K562 (cell line): ENCODE data around the gene PLXNB2. TPM values are rescaled to one million over a fixed set of nuclear protein-coding genes. Genes with fewer than 3 reads are reported as not detected.

Experiments used
- ATAC-seq: fragments of 200-7000 bp; cut with Tn5 transposase; 3 replicates; pipeline ENCODE4 v1.9.1; 2020; ENCODE audit warnings: moderate library complexity
- BruUV-seq: library from RNA; stranded (reverse); fragments of 400-500 nt; replicated peaks from 2 replicates; lab custom pipeline; 2021; lab: Mats Ljungman, UMichigan
- CTCF ChIA-PET: fragments of 300-600 bp; formaldehyde crosslinking; extraction: SDS; loops from one replicate; lab custom pipeline; 2021; ENCODE audit warnings: low intra/inter-chr PET ratio; lab: Yijun Ruan, JAX
- POLR2A ChIA-PET: fragments of 300-600, 350-650 bp; sonication (Branson Sonifier 250); formaldehyde crosslinking; extraction: SDS; loops from one replicate; lab custom pipeline; 2021; ENCODE audit warnings: antibody characterized with exemption, inconsistent platforms; lab: Yijun Ruan, JAX
- DNase-seq, 4 experiments: peaks; one replicate each; pipeline versions ENCODE4 v3.0.0 to v3.0.0-alpha.2; 2011 to 2018; ENCODE audit warnings: low spot score in 3 of 4, mixed read lengths in 3 of 4; ENCODE audit errors: extremely low read depth in 1 of 4
- FAIRE-seq: peaks from 2 replicates; lab custom pipeline; 2011; peaks lifted over from hg19 to GRCh38; lab: Jason Lieb, UNC
- H2AFZ ChIP-seq: 2 replicates; pipeline ENCODE4 v1.6.0; 2011; ENCODE audit warnings: low read depth, low read length, control low read depth, inconsistent platforms
- H3K27ac ChIP-seq: fragments of 200-600 bp; 3 replicates; pipeline ENCODE4 v1.8.0; 2011; ENCODE audit warnings: low read depth, mild to moderate bottlenecking, control low read depth, inconsistent platforms, low read length, moderate library complexity, mixed read lengths; ENCODE audit errors: extremely low read depth
- H3K27me3 ChIP-seq, 2 experiments: fragments of 300-600 bp in 1 of 2; 2 replicates in 1 of 2; 3 replicates in 1 of 2; pipeline versions ENCODE4 v1.6.0 to v1.8.0; 2011; ENCODE audit warnings: inconsistent platforms in 2 of 2, low read length in 2 of 2, mild to moderate bottlenecking in 1 of 2, mixed read lengths in 1 of 2, moderate library complexity in 1 of 2; ENCODE audit not compliant: control insufficient read depth in 2 of 2, insufficient read depth in 2 of 2
- H3K36me3 ChIP-seq: fragments of 300-600 bp; 3 replicates; pipeline ENCODE4 v1.8.0; 2011; ENCODE audit warnings: mild to moderate bottlenecking, low read length, inconsistent platforms; ENCODE audit not compliant: control insufficient read depth, insufficient read depth
- H3K4me1 ChIP-seq, 2 experiments: fragments of 200-600 bp in 1 of 2; replicated peaks in 1 of 2; 2 replicates in 1 of 2; 3 replicates in 1 of 2; pipeline versions ENCODE4 v1.5.1 to v1.8.0; 2011; ENCODE audit warnings: inconsistent platforms in 2 of 2, low read length in 2 of 2, mild to moderate bottlenecking in 1 of 2, mixed read lengths in 1 of 2, moderate library complexity in 1 of 2; ENCODE audit not compliant: control insufficient read depth in 2 of 2, insufficient read depth in 2 of 2
- H3K4me2 ChIP-seq: 2 replicates; pipeline ENCODE4 v1.6.1; 2011; ENCODE audit warnings: low read length, control low read depth, inconsistent platforms, mixed read lengths; ENCODE audit not compliant: insufficient read depth
- H3K4me3 ChIP-seq: fragments of 200-600 bp; sonication (generic), shearing (Covaris generic); 2 replicates; pipeline ENCODE4 v1.5.1; 2016; ENCODE audit warnings: control low read depth, inconsistent platforms
- H3K79me2 ChIP-seq: fragments of 200-600 bp; 3 replicates; pipeline ENCODE4 v1.8.0; 2011; ENCODE audit warnings: low read length, inconsistent platforms; ENCODE audit not compliant: control insufficient read depth, insufficient read depth
- H3K9ac ChIP-seq, 2 experiments: 2 replicates each; pipeline versions ENCODE4 v1.6.0 to v1.6.1; 2011; ENCODE audit warnings: low read depth in 2 of 2, low read length in 2 of 2, control low read depth in 1 of 2, inconsistent platforms in 1 of 2, mild to moderate bottlenecking in 1 of 2, mixed read lengths in 1 of 2; ENCODE audit not compliant: insufficient read depth in 1 of 2
- H3K9me1 ChIP-seq: one replicate; pipeline ENCODE4 v1.6.0; 2011; ENCODE audit warnings: inconsistent platforms, mild to moderate bottlenecking, low read length, moderate library complexity; ENCODE audit not compliant: control insufficient read depth, insufficient read depth
- H3K9me3 ChIP-seq: replicated peaks from 2 replicates; pipeline ENCODE4 v1.5.1; 2011; ENCODE audit warnings: low read depth, low read length, inconsistent platforms; ENCODE audit not compliant: control insufficient read depth, insufficient read depth
- H4K20me1 ChIP-seq: replicated peaks from 2 replicates; pipeline ENCODE4 v1.6.1; 2011; ENCODE audit warnings: low read length, inconsistent platforms, mixed read lengths; ENCODE audit not compliant: control insufficient read depth, insufficient read depth
- DDX20 ChIP-seq: fragments of 450-650 bp; IDR thresholded peaks from 2 replicates; pipeline ENCODE4 v1.6.1; 2016; ENCODE audit warnings: missing genetic modification characterization, low read depth, mild to moderate bottlenecking, missing compliant biosample characterization, moderate library complexity
- PRPF4 ChIP-seq: fragments of 200-400 bp; formaldehyde crosslinking; IDR thresholded peaks from one replicate; pipeline ENCODE4 v1.6.1; 2017; ENCODE audit warnings: low read length, low read depth, mild to moderate bottlenecking; ENCODE audit not compliant: insufficient read depth, poor library complexity, severe bottlenecking
- RFX7 ChIP-seq: fragments of 250-450 bp; sonication (Bioruptor Pico); IDR thresholded peaks from 2 replicates; pipeline ENCODE4 v1.5.1; 2021; ENCODE audit warnings: mild to moderate bottlenecking
- ZNF146 ChIP-seq: IDR thresholded peaks from one replicate; pipeline ENCODE4 v1.6.1; 2018; ENCODE audit warnings: missing compliant biosample characterization; ENCODE audit not compliant: unreplicated experiment
- WGBS: fragments of 100-300 bp; shearing (Covaris generic); methylation state at CpG from one replicate; pipeline ENCODE4 v1.1.6; 2016; ENCODE audit warnings: low coverage, mixed read lengths; ENCODE audit not compliant: insufficient coverage; ENCODE audit errors: missing lambda C conversion rate; 5-methylcytosine and 5-hydroxymethylcytosine counted together
- in situ Hi-C: fragments of 300-500 bp; cut with MboI; formaldehyde crosslinking; loops from 4 replicates; pipeline ENCODE4 v1.15.0; 2018; ENCODE audit warnings: inconsistent platforms, mixed read lengths
- intact Hi-C: fragments of 100-400 bp; cut with micrococcal nuclease; formaldehyde crosslinking; loops from 2 replicates; pipeline ENCODE4 v1.14.2; 2022
- polyA plus RNA-seq, 8 experiments: library from polyadenylated mRNA; depleted of rRNA in 4 of 8; stranded (reverse) in 5 of 8; unstranded in 3 of 8; fragments of >200 nt; fragmentation: Nextera tagmentation in 2 of 8; fragmentation: Illumina TruSeq in 1 of 8; extraction: Ambion mirVana in 2 of 8; extraction: Trizol in 1 of 8; gene quantifications; 2 replicates each; pipeline versions ENCODE4 v1.2.1 to v1.2.3, GENCODE V29; 2011 to 2014; ENCODE audit warnings: inconsistent platforms in 1 of 8, missing spikeins in 1 of 8
- total RNA-seq, 7 experiments: library from RNA; depleted of rRNA in 6 of 7; stranded (reverse); fragments of >200 nt in 6 of 7; fragmentation: Illumina TruSeq in 2 of 7; extraction: Trizol in 2 of 7; gene quantifications; 2 replicates each; pipeline versions ENCODE4 v1.2.1 to v1.2.3, GENCODE V29; 2011 to 2021; ENCODE audit warnings: low replicate concordance in 1 of 7
- TF ChIP-seq, protein P1 (sequence below): fragments of 450-650 bp; IDR thresholded peaks from 2 replicates; pipeline ENCODE4 v1.7.0; 2016; ENCODE audit warnings: borderline replicate concordance

PLXNB2 gene
- total and polyA plus RNA-seq, 9 of the 15 experiments (the other 6 are each of a cell fraction or from before 2014, with no cell fraction given): 0.15 to 45.1 (median 13.6) TPM

DNA sequence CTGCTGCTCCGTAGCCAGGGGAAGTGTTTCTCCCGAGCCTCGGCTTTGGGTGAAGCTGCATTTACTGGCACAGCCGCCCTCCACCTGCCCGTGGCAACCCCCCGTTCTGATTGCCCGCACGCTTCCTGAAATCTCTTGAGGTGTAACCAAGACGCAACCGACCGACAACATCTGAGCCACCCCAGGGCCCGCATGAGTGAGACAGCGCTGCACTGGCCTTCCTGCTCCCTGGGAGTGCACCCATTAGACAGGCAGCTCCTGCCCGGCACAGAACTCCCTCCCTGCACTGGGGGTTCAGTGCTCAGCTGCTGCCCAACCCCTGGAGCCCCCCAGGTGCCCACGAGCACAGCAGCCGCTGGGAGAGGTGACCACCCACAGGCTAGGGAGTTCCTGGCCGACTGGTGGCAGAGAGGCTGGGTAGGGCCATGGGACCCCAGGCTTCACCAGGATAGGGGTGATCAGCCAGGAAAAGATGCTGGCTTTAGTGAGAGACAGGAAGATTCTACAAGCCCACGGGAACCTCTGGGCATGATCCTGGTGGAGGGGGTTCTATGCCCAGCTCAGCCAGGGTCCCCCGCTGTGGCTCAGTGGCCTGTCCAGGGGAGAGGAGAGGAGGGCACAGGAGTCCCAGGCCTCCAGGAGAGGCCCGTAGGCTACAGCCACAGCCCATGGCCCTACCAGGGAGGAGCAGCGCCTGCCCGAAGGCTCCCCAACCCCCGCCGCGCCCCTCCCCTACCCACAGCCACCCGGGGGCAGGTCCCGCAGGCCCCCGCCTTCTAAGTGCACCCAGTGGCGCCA lies 14.6 kb downstream of the PLXNB2 start:
- ChIA-PET POLR2A (interaction anchor here (0.5 to 1.5 kb wide), 3 partner anchors 13 to 360 kb away, joined by 3 to 11 read pairs (median 3); no protein-coding TSS in a partner anchor), CTCF (no interaction called here)
- Histone ChIP-seq H3K9me1 (no peaks in the 10 kb centered on the region), H3K4me3 (no peak overlapping the region), H3K9ac (no peak overlapping the region; a peak in 1 of 4 replicates), H3K9me3 (no peaks in the 10 kb centered on the region), H3K4me2 (no peak overlapping the region), H2AFZ (no peak overlapping the region), H3K4me1 (peaks cover 0 to 33% of the 10 kb centered on the region in 2 experiments; a peak in 2 of 5 replicates), H3K79me2 (peaks cover 17% of the 10 kb centered on the region; the same call in 2 of the 3 replicates), H3K27ac (no peak overlapping the region), H4K20me1 (no peaks in the 10 kb centered on the region), H3K27me3 (no peaks in the 10 kb centered on the region), H3K36me3 (peaks cover 15% of the 10 kb centered on the region; the same call in 2 of the 3 replicates)
- no TSS peak for BruUV-seq
- in situ Hi-C loops (no loop called here), intact Hi-C loops (no loop called here)
- 82% methylated on average over 11 of the region's 29 CpGs for WGBS
- FAIRE-seq: no peak
- no peak for ATAC-seq
- TF ChIP-seq, protein P1, sequence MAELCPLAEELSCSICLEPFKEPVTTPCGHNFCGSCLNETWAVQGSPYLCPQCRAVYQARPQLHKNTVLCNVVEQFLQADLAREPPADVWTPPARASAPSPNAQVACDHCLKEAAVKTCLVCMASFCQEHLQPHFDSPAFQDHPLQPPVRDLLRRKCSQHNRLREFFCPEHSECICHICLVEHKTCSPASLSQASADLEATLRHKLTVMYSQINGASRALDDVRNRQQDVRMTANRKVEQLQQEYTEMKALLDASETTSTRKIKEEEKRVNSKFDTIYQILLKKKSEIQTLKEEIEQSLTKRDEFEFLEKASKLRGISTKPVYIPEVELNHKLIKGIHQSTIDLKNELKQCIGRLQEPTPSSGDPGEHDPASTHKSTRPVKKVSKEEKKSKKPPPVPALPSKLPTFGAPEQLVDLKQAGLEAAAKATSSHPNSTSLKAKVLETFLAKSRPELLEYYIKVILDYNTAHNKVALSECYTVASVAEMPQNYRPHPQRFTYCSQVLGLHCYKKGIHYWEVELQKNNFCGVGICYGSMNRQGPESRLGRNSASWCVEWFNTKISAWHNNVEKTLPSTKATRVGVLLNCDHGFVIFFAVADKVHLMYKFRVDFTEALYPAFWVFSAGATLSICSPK: no peak
- no peak for TF ChIP-seq PRPF4
- no peak for TF ChIP-seq DDX20 (tag)
- TF ChIP-seq RFX7: no peak
- no peak for TF ChIP-seq ZNF146 (CRISPR knock-in tag)
- DNase-seq: no peak
